DND-41 (cell line): Measurements from ENCODE around the gene MAP4K3.

Experiments
- EZH2 ChIP-seq: IDR thresholded peaks from 3 replicates; pipeline ENCODE4 v1.6.1; 2012; ENCODE audit warnings: borderline replicate concordance, low read depth, mild to moderate bottlenecking, moderate library complexity, low read length, inconsistent platforms; ENCODE audit not compliant: severe bottlenecking
- TF ChIP-seq, protein P1 (sequence below): IDR thresholded peaks from 2 replicates; pipeline ENCODE4 v1.5.1; 2012; ENCODE audit warnings: borderline replicate concordance, low read length, moderate library complexity, mild to moderate bottlenecking; ENCODE audit not compliant: poor library complexity, severe bottlenecking; ENCODE audit errors: extremely low read depth

DNA sequence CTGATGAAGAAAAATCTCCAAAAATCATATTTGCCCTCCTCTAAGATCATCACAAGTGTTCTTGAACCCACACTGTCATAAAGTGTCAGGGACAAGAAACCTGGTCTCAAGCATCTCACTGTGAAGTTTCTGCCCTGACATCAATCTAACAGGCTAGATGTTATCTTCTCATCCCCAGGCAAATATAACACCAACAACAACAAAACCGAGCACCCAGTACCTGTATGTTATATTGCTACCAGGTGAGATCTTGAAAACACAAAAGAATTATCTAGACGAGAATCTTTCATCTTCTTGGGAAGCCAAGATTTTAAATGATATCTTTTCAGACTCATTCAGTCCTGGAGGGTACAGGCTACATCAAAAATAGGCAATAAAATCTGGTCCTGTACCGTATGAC lies 8.8 kb upstream of the MAP4K3 start:
- TF ChIP-seq, protein P1, sequence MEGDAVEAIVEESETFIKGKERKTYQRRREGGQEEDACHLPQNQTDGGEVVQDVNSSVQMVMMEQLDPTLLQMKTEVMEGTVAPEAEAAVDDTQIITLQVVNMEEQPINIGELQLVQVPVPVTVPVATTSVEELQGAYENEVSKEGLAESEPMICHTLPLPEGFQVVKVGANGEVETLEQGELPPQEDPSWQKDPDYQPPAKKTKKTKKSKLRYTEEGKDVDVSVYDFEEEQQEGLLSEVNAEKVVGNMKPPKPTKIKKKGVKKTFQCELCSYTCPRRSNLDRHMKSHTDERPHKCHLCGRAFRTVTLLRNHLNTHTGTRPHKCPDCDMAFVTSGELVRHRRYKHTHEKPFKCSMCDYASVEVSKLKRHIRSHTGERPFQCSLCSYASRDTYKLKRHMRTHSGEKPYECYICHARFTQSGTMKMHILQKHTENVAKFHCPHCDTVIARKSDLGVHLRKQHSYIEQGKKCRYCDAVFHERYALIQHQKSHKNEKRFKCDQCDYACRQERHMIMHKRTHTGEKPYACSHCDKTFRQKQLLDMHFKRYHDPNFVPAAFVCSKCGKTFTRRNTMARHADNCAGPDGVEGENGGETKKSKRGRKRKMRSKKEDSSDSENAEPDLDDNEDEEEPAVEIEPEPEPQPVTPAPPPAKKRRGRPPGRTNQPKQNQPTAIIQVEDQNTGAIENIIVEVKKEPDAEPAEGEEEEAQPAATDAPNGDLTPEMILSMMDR: no peak
- TF ChIP-seq EZH2: no peak
